ENCODE data around the gene THAP4.

The THAP4 gene

GRCh38 chr2:241619597-241620418 is 17.1 kb downstream of the THAP4 start:
- H3K27ac ChIP-seq (ENCODE audit: low read depth, low read length), result no peak overlapping the region

DNA sequence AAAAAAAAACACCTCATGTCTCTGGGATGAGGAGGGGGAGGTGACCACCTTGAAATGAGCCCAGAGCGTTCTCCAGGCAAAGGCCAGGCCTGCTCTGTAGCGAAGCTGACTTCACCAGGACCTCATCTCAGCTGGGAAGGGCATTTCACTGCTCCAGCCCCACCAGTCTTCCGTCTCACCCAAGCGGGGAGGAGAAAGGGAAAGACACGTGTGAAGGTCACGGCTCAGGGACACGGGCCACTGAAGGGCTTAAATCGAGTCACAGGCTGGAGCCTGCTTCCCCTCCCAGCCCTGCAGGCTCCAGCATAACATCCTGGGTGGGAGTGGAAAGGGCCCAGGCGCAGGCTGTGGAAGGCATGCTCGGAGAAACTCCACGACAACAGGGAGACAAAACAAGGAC is 18.1 kb downstream of the THAP4 start:
- Histone ChIP-seq H3K36me3 (ENCODE audit: low read length) (no peaks in the 10 kb centered on the region), H3K9ac (ENCODE audit: low read length) (0 out of 2 replicates have a peak overlapping the region, but pooled peaks have one; percentile 34), H3K4me2 (ENCODE audit: low read depth, low read length, poor library complexity, severe bottlenecking) (no peak overlapping the region), H3K9me3 (ENCODE audit: insufficient read depth, low read length) (no peaks in the 10 kb centered on the region), H2AFZ (ENCODE audit: low read depth, low read length, severe bottlenecking) (no peak overlapping the region), H3K27me3 (ENCODE audit: low read length) (no peaks in the 10 kb centered on the region), H3F3A (ENCODE audit: insufficient read depth) (0 out of 2 replicates have a peak, but pooled peaks cover 3% of the 10 kb centered on the region), H4K20me1 (ENCODE audit: low read depth, low read length) (no peaks in the 10 kb centered on the region; the same call in 1 of the 2 replicates), H3K27ac (ENCODE audit: low read depth, low read length) (no peak overlapping the region), H3K9me2 (replicated peaks; ENCODE audit: insufficient read depth, low read length) (no peaks in the 10 kb centered on the region), H3K4me3 (ENCODE audit: insufficient read depth, low read length, poor library complexity, severe bottlenecking) (no peak overlapping the region), H3K79me2 (ENCODE audit: insufficient read depth, low read length) (peaks cover 65% of the 10 kb centered on the region)
- TF ChIP-seq EZH2phosphoT487 (conservative IDR thresholded peaks at IDR 0.05; ENCODE audit: low read length) (no peak), CTCF (IDR thresholded peaks at IDR 0.05; ENCODE audit: insufficient read depth, low read length, poor library complexity, severe bottlenecking) (no peak)

More at GRCh38 chr2:241619597-241620418, 17.1 kb downstream of the THAP4 start:
- H3K9ac ChIP-seq (ENCODE audit: low read length), result no peak overlapping the region
- H3K4me2 ChIP-seq (ENCODE audit: low read depth, low read length, poor library complexity, severe bottlenecking), result no peak overlapping the region
- no peak overlapping the region for H2AFZ ChIP-seq (ENCODE audit: low read depth, low read length, severe bottlenecking)
- TF ChIP-seq EZH2phosphoT487 (conservative IDR thresholded peaks at IDR 0.05; ENCODE audit: low read length) (no peak), CTCF (IDR thresholded peaks at IDR 0.05; ENCODE audit: insufficient read depth, low read length, poor library complexity, severe bottlenecking) (no peak)
- no peaks in the 10 kb centered on the region; the same call in 1 of the 2 replicates for H4K20me1 ChIP-seq (ENCODE audit: low read depth, low read length)
- H3K27me3 ChIP-seq (ENCODE audit: low read length), result no peaks in the 10 kb centered on the region
- no peak overlapping the region for H3K4me3 ChIP-seq (ENCODE audit: insufficient read depth, low read length, poor library complexity, severe bottlenecking)
- H3K9me2 ChIP-seq (replicated peaks; ENCODE audit: insufficient read depth, low read length), result no peaks in the 10 kb centered on the region
- H3F3A ChIP-seq (ENCODE audit: insufficient read depth), result 0 out of 2 replicates have a peak, but pooled peaks cover 3% of the 10 kb centered on the region
- peaks cover 68% of the 10 kb centered on the region for H3K79me2 ChIP-seq (ENCODE audit: insufficient read depth, low read length)
- H3K9me3 ChIP-seq (ENCODE audit: insufficient read depth, low read length), result no peaks in the 10 kb centered on the region
- H3K36me3 ChIP-seq (ENCODE audit: low read length), result no peaks in the 10 kb centered on the region

DNA sequence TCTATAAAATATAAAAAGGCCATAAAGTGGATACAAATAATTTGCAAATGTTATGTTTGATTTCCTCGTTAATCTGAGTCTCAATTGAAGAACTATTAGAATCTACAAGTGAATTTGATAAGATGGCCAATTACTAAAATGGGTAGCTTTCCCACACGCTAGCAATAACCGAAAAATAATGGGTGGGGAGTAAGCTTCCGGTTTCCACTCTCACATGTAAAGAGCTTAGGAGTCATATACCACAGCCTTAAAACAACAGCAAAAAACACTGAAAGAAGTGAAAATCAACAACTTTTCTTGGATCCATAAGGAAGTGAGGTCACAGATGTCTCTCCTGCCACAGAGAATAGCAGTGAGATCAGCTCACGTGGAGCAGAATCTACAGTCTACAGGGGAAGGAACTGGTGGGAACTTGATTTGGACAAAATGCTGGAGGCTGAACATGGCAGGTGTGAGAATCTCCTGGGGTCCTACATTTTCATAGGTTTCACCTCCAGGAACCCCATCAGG is 18.6 kb downstream of the THAP4 start:
- peak overlapping the region; percentile 46 for H3K4me2 ChIP-seq (ENCODE audit: low read depth, low read length, poor library complexity, severe bottlenecking)

More for the DNA sequence above, 18.6 kb downstream of the THAP4 start:
- 0 out of 2 replicates have a peak overlapping the region, but pooled peaks have one; percentile 34 for H3K9ac ChIP-seq (ENCODE audit: low read length)
- peak overlapping the region; percentile 38 for H2AFZ ChIP-seq (ENCODE audit: low read depth, low read length, severe bottlenecking)
- no peaks in the 10 kb centered on the region for H3K9me2 ChIP-seq (replicated peaks; ENCODE audit: insufficient read depth, low read length)
- H3K79me2 ChIP-seq (ENCODE audit: insufficient read depth, low read length), result peaks cover 64% of the 10 kb centered on the region
- H3K27me3 ChIP-seq (ENCODE audit: low read length), result no peaks in the 10 kb centered on the region
- H3K36me3 ChIP-seq (ENCODE audit: low read length), result no peaks in the 10 kb centered on the region
- H3K9me3 ChIP-seq (ENCODE audit: insufficient read depth, low read length), result no peaks in the 10 kb centered on the region
- TF ChIP-seq CTCF (IDR thresholded peaks at IDR 0.05; ENCODE audit: insufficient read depth, low read length, poor library complexity, severe bottlenecking) (no peak), EZH2phosphoT487 (conservative IDR thresholded peaks at IDR 0.05; ENCODE audit: low read length) (no peak)
- H4K20me1 ChIP-seq (ENCODE audit: low read depth, low read length), result no peaks in the 10 kb centered on the region; the same call in 1 of the 2 replicates
- H3F3A ChIP-seq (ENCODE audit: insufficient read depth), result 0 out of 2 replicates have a peak, but pooled peaks cover 3% of the 10 kb centered on the region
- H3K27ac ChIP-seq (ENCODE audit: low read depth, low read length), result 0 out of 2 replicates have a peak overlapping the region, but pooled peaks have one; percentile 5
- H3K4me3 ChIP-seq (ENCODE audit: insufficient read depth, low read length, poor library complexity, severe bottlenecking), result no peak overlapping the region

All from SU-DHL-6 (cell line).